HepG2 (cell line): ENCODE measurements around the gene TLE2. TPM values are rescaled to one million over a fixed set of nuclear protein-coding genes. Genes with fewer than 3 reads are reported as not detected.

Experiments used
- ATAC-seq: fragments of 200-7000 bp; cut with Tn5 transposase; 3 replicates; pipeline ENCODE4 v1.9.1; 2020; ENCODE audit warnings: mild to moderate bottlenecking, moderate library complexity
- BruUV-seq: library from RNA; stranded (reverse); fragments of 400-500 nt; replicated peaks from 2 replicates; lab custom pipeline; 2021; lab: Mats Ljungman, UMichigan
- CTCF ChIA-PET: fragments of 300-600 bp; formaldehyde crosslinking; extraction: SDS; loops from one replicate; lab custom pipeline; 2021; ENCODE audit warnings: low total read pairs, inconsistent platforms, low intra/inter-chr PET ratio; lab: Yijun Ruan, JAX
- POLR2A ChIA-PET: fragments of 350-600 bp; sonication (Branson Sonifier 250); formaldehyde crosslinking; loops from one replicate; lab custom pipeline; 2020; ENCODE audit warnings: antibody characterized with exemption, inconsistent platforms; lab: Yijun Ruan, JAX
- DNase-seq: peaks from one replicate; pipeline ENCODE4 v3.0.0-alpha.2; 2015; ENCODE audit warnings: low spot score
- FAIRE-seq: peaks from 3 replicates; lab custom pipeline; 2011; peaks lifted over from hg19 to GRCh38; lab: Jason Lieb, UNC
- H2AFZ ChIP-seq: one replicate; pipeline ENCODE4 v1.6.1; 2011; ENCODE audit warnings: low read length, inconsistent platforms
- H3K27ac ChIP-seq: fragments of 300-600 bp; 3 replicates; pipeline ENCODE4 v1.8.0; 2011; ENCODE audit warnings: mixed run types, mild to moderate bottlenecking, mixed read lengths, low read length, inconsistent platforms; ENCODE audit not compliant: insufficient read depth; ENCODE audit errors: extremely low read length
- H3K27me3 ChIP-seq, 2 experiments: fragments of 200-600 bp in 1 of 2; 2 replicates in 1 of 2; 3 replicates in 1 of 2; pipeline versions ENCODE4 v1.6.0 to v1.8.0; 2011; ENCODE audit warnings: low read length in 2 of 2, mild to moderate bottlenecking in 2 of 2, moderate library complexity in 2 of 2, inconsistent platforms in 1 of 2; ENCODE audit not compliant: insufficient read depth in 2 of 2, control insufficient read depth in 1 of 2
- H3K36me3 ChIP-seq, 2 experiments: fragments of 200-600 bp in 1 of 2; replicated peaks in 1 of 2; 2 replicates in 1 of 2; 3 replicates in 1 of 2; pipeline versions ENCODE4 v1.5.1 to v1.8.0; 2011; ENCODE audit warnings: low read length in 2 of 2, inconsistent platforms in 1 of 2; ENCODE audit not compliant: insufficient read depth in 2 of 2, control insufficient read depth in 1 of 2
- H3K4me1 ChIP-seq: 2 replicates; pipeline ENCODE4 v1.5.1; 2012; ENCODE audit warnings: low read length, inconsistent platforms; ENCODE audit not compliant: insufficient read depth
- H3K4me2 ChIP-seq: 2 replicates; pipeline ENCODE4 v1.6.0; 2011; ENCODE audit warnings: low read depth, low read length, inconsistent platforms
- H3K4me3 ChIP-seq, 3 experiments: fragments of 200-600 bp in 1 of 3; sonication (generic), shearing (Covaris generic) in 1 of 3; replicated peaks in 1 of 3; 2 replicates each; pipeline ENCODE4 v1.5.1; 2011 to 2016; ENCODE audit warnings: low read length in 3 of 3, inconsistent platforms in 2 of 3, low read depth in 2 of 3, mild to moderate bottlenecking in 2 of 3, control low read depth in 1 of 3, mixed read lengths in 1 of 3; ENCODE audit not compliant: insufficient read depth in 1 of 3
- H3K79me2 ChIP-seq: one replicate; pipeline ENCODE4 v1.6.1; 2011; ENCODE audit warnings: low read length, inconsistent platforms; ENCODE audit not compliant: insufficient read depth
- H3K9ac ChIP-seq: 2 replicates; pipeline ENCODE4 v1.6.0; 2011; ENCODE audit warnings: mild to moderate bottlenecking, low read depth, low read length, inconsistent platforms; ENCODE audit not compliant: insufficient read depth
- H3K9me3 ChIP-seq: 2 replicates; pipeline ENCODE4 v1.5.1; 2012; ENCODE audit warnings: mild to moderate bottlenecking, low read length
- H4K20me1 ChIP-seq: 2 replicates; pipeline ENCODE4 v1.6.0; 2011; ENCODE audit warnings: inconsistent platforms, mild to moderate bottlenecking, low read length, moderate library complexity; ENCODE audit not compliant: insufficient read depth
- CHD2 ChIP-seq: IDR thresholded peaks from 2 replicates; pipeline ENCODE4 v1.6.1; 2011; ENCODE audit warnings: low read depth, low read length, improper control_type of control experiment
- DR1 ChIP-seq: sonication (generic); formaldehyde crosslinking; IDR thresholded peaks from 2 replicates; pipeline ENCODE4 v1.8.0; 2021; ENCODE audit warnings: mild to moderate bottlenecking, missing genetic modification reagents, inconsistent platforms
- GLMP ChIP-seq: sonication (generic); formaldehyde crosslinking; IDR thresholded peaks from 2 replicates; pipeline ENCODE4 v1.9.0; 2021; ENCODE audit warnings: missing genetic modification reagents, mild to moderate bottlenecking, borderline replicate concordance
- MXD4 ChIP-seq: IDR thresholded peaks from 2 replicates; pipeline ENCODE4 v1.6.1; 2016; ENCODE audit warnings: mild to moderate bottlenecking, missing biosample characterization, missing genetic modification reagents
- PAF1 ChIP-seq: IDR thresholded peaks from 2 replicates; pipeline ENCODE4 v1.6.1; 2016; ENCODE audit warnings: missing genetic modification reagents, missing compliant biosample characterization
- SMAD3 ChIP-seq: sonication (generic); formaldehyde crosslinking; IDR thresholded peaks from 2 replicates; pipeline ENCODE4 v1.4.0; 2020; ENCODE audit warnings: missing genetic modification reagents
- TBX2 ChIP-seq: sonication (generic); formaldehyde crosslinking; IDR thresholded peaks from 2 replicates; pipeline ENCODE4 v1.5.0; 2020; ENCODE audit warnings: missing genetic modification reagents, mild to moderate bottlenecking, borderline replicate concordance
- TSC22D2 ChIP-seq: sonication (generic); formaldehyde crosslinking; IDR thresholded peaks from 2 replicates; pipeline ENCODE4 v1.5.1; 2020; ENCODE audit warnings: missing genetic modification reagents, mild to moderate bottlenecking, borderline replicate concordance
- ZBTB14 ChIP-seq: sonication (generic); formaldehyde crosslinking; IDR thresholded peaks from 2 replicates; pipeline ENCODE4 v1.4.0; 2020; ENCODE audit warnings: missing genetic modification reagents
- ZEB1 ChIP-seq: IDR thresholded peaks from 2 replicates; pipeline ENCODE4 v1.6.1; 2012; ENCODE audit warnings: mild to moderate bottlenecking, low read depth, inconsistent platforms; ENCODE audit not compliant: insufficient replicate concordance
- ZNF180 ChIP-seq: sonication (generic); formaldehyde crosslinking; IDR thresholded peaks from 2 replicates; pipeline ENCODE4 v1.4.0; 2020; ENCODE audit warnings: low read depth, missing genetic modification reagents, borderline replicate concordance
- ZNF3 ChIP-seq: IDR thresholded peaks from 2 replicates; pipeline ENCODE4 v1.7.0; 2017; ENCODE audit warnings: inconsistent platforms
- ZNF501 ChIP-seq: sonication (generic); formaldehyde crosslinking; IDR thresholded peaks from 2 replicates; pipeline ENCODE4 v1.5.1; 2020; ENCODE audit warnings: mild to moderate bottlenecking, moderate library complexity, missing genetic modification reagents
- ZNF510 ChIP-seq: sonication (generic); formaldehyde crosslinking; IDR thresholded peaks from 2 replicates; pipeline ENCODE4 v1.4.0; 2020; ENCODE audit warnings: low read depth, mild to moderate bottlenecking, missing genetic modification reagents
- ZNF547 ChIP-seq: sonication (generic); formaldehyde crosslinking; IDR thresholded peaks from 2 replicates; pipeline ENCODE4 v1.5.1; 2020; ENCODE audit warnings: mild to moderate bottlenecking, missing genetic modification reagents
- ZNF589 ChIP-seq: sonication (generic); formaldehyde crosslinking; conservative IDR thresholded peaks from 2 replicates; pipeline ENCODE4 v1.8.0; 2022; ENCODE audit warnings: mild to moderate bottlenecking, moderate library complexity, missing genetic modification reagents
- ZNF616 ChIP-seq: sonication (generic); formaldehyde crosslinking; IDR thresholded peaks from 2 replicates; pipeline ENCODE4 v1.5.0; 2020; ENCODE audit warnings: low read depth, mild to moderate bottlenecking, missing genetic modification reagents
- ZNF629 ChIP-seq: sonication (generic); formaldehyde crosslinking; conservative IDR thresholded peaks from 2 replicates; pipeline ENCODE4 v1.5.0; 2020; ENCODE audit warnings: missing genetic modification reagents
- ZNF713 ChIP-seq: sonication (generic); formaldehyde crosslinking; IDR thresholded peaks from 2 replicates; pipeline ENCODE4 v1.4.0; 2020; ENCODE audit warnings: mild to moderate bottlenecking, missing genetic modification reagents
- ZSCAN22 ChIP-seq: sonication (generic); formaldehyde crosslinking; IDR thresholded peaks from 2 replicates; pipeline ENCODE4 v1.4.0; 2020; ENCODE audit warnings: mild to moderate bottlenecking, missing genetic modification reagents
- WGBS: methylation state at CpG from one replicate; pipeline ENCODE4 v1.1.6; 2017; ENCODE audit warnings: low lambda C conversion rate; 5-methylcytosine and 5-hydroxymethylcytosine counted together
- in situ Hi-C: cut with HindIII; loops from 2 replicates; pipeline ENCODE4 v1.10.0; 2017; ENCODE audit warnings: low pct_unique_long_range_greater_than_20kb; ENCODE audit not compliant: extremely low pct_ligation_motif_present
- intact Hi-C: fragments of 100-400 bp; cut with micrococcal nuclease; formaldehyde crosslinking; loops from one replicate; pipeline ENCODE4 v1.10.0; 2022; ENCODE audit not compliant: unreplicated experiment
- polyA plus RNA-seq, 8 experiments: library from polyadenylated mRNA; depleted of rRNA in 3 of 8; stranded (reverse) in 7 of 8; unstranded in 1 of 8; fragments of >200 nt; fragmentation: Illumina TruSeq in 4 of 8; extraction: Trizol in 4 of 8; gene quantifications; 2 replicates each; pipeline versions ENCODE4 v1.2.1 to v1.2.3, GENCODE V29; 2011 to 2016; ENCODE audit warnings: low read depth in 4 of 8, missing spikeins in 1 of 8, mixed read lengths in 1 of 8; ENCODE audit not compliant: insufficient read depth in 1 of 8
- total RNA-seq, 5 experiments: library from RNA; depleted of rRNA; stranded (reverse); fragments of >200 nt; fragmentation: Illumina TruSeq; extraction: Trizol; gene quantifications; 2 replicates each; pipeline ENCODE4 v1.2.3, GENCODE V29; 2016; ENCODE audit warnings: low read depth in 1 of 5

The TLE2 gene
- total and polyA plus RNA-seq, 2 of the 13 experiments (the other 11 are each of a cell fraction or from before 2014, with no cell fraction given) = 0.07 to 0.81 TPM

DNA sequence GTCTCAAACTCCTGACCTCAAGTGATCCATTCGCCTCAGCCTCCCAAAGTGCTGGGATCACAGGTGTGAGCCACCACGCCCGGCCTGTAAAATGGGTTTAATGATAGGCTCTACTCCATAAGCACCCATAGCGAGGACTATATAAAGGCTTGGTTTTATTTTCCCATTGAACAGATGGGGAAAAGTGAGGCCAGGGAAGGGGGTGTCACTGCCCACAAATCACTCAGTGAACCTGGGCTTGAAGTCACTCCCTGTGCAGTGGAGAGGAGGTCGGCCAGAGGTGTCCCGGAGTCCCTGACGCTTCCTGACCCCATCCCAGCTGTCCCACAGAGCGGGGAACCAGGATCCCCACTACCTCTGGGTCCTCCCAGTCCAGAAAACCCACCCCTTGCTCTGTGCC is 14.9 kb downstream of the TLE2 start:
- ATAC-seq (no peak), FAIRE-seq (no peak), DNase-seq (no peak)
- Histone ChIP-seq H3K4me2 (no peak overlapping the region), H3K4me1 (peaks cover 10% of the 10 kb centered on the region; the same call in 1 of the 2 replicates), H3K9me3 (no peaks in the 10 kb centered on the region), H3K27ac (no peak overlapping the region), H2AFZ (no peak overlapping the region), H3K9ac (no peak overlapping the region), H3K27me3 (peaks cover 2 to 12% of the 10 kb centered on the region in 2 experiments; a peak in 3 of 5 replicates), H3K4me3 (no peak overlapping the region), H3K79me2 (no peaks in the 10 kb centered on the region), H4K20me1 (no peaks in the 10 kb centered on the region), H3K36me3 (no peaks in the 10 kb centered on the region)
- ChIA-PET CTCF (no interaction called here), POLR2A (no interaction called here)
- TF ChIP-seq ZNF510 (CRISPR knock-in tag) (no peak), ZNF629 (peak; percentile 72), TBX2 (no peak), ZBTB14 (CRISPR knock-in tag) (no peak), ZNF501 (CRISPR knock-in tag) (no peak), ZSCAN22 (no peak)
- in situ Hi-C loops = no loop called here
- intact Hi-C loops = no loop called here
- WGBS = 85% methylated on average over 4 of the region's 8 CpGs
- no TSS peak for BruUV-seq

GRCh38 chr19:3013263-3013725 is 15.8 kb downstream of the TLE2 start:
- no peaks in the 10 kb centered on the region for H4K20me1 ChIP-seq
- H3K4me3 ChIP-seq = no peak overlapping the region
- 17% methylated on average over 6 of the region's 7 CpGs for WGBS
- BruUV-seq = no TSS peak
- intact Hi-C loops = no loop called here
- no peak overlapping the region for H3K4me2 ChIP-seq
- no peak for DNase-seq
- POLR2A ChIA-PET = no interaction called here
- CTCF ChIA-PET = no interaction called here
- H3K36me3 ChIP-seq = no peaks in the 10 kb centered on the region
- no peaks in the 10 kb centered on the region for H3K79me2 ChIP-seq
- peaks cover 2 to 13% of the 10 kb centered on the region in 2 experiments; a peak in 3 of 5 replicates for H3K27me3 ChIP-seq
- in situ Hi-C loops = no loop called here
- ATAC-seq = no peak; the same call in 2 of the 3 replicates
- H3K9me3 ChIP-seq = no peaks in the 10 kb centered on the region
- no peak overlapping the region for H2AFZ ChIP-seq
- no peak for TF ChIP-seq ZNF180 (CRISPR knock-in tag)
- TF ChIP-seq PAF1 = no peak
- no peak for TF ChIP-seq MXD4 (CRISPR knock-in tag)
- TF ChIP-seq CHD2 = no peak
- no peak for TF ChIP-seq DR1 (CRISPR knock-in tag)
- TF ChIP-seq ZNF547 (CRISPR knock-in tag) = no peak
- no peak for TF ChIP-seq ZNF3
- no peak for TF ChIP-seq TSC22D2 (CRISPR knock-in tag)
- TF ChIP-seq ZNF616 (CRISPR knock-in tag) = no peak
- TF ChIP-seq ZEB1 = no peak
- TF ChIP-seq SMAD3 (CRISPR knock-in tag) = no peak
- TF ChIP-seq ZNF713 (CRISPR knock-in tag) = no peak
- TF ChIP-seq GLMP (CRISPR knock-in tag) = no peak
- no peak for TF ChIP-seq ZNF589 (CRISPR knock-in tag)
- no peak for FAIRE-seq
- peaks cover 11% of the 10 kb centered on the region for H3K4me1 ChIP-seq
- no peak overlapping the region for H3K27ac ChIP-seq
- H3K9ac ChIP-seq = no peak overlapping the region
